ENCODE measurements around the gene AEBP1.

AEBP1 gene

GRCh38 chr7:44112231-44112996, 8.3 kb downstream of the AEBP1 start:
- no peak for DNase-seq (ENCODE audit: low read depth)
- no peak for TF ChIP-seq CTCF (conservative IDR thresholded peaks at IDR 0.05; ENCODE audit: low read depth, low read length)
- no peak overlapping the region for H3K4me3 ChIP-seq (ENCODE audit: low read length)

GRCh38 chr7:44112997-44113763, 9.0 kb downstream of the AEBP1 start:
- no peak for TF ChIP-seq CTCF (conservative IDR thresholded peaks at IDR 0.05; ENCODE audit: low read depth, low read length)
- no peak overlapping the region for H3K4me3 ChIP-seq (ENCODE audit: low read length)
- DNase-seq (ENCODE audit: low read depth), result no peak

GRCh38 chr7:44113764-44114354, 9.7 kb downstream of the AEBP1 start:
- TF ChIP-seq CTCF (conservative IDR thresholded peaks at IDR 0.05; ENCODE audit: low read depth, low read length), result no peak
- H3K4me3 ChIP-seq (ENCODE audit: low read length), result no peak overlapping the region

GRCh38 chr7:44114586-44115310, 10.6 kb downstream of the AEBP1 start:
- no peak for TF ChIP-seq CTCF (conservative IDR thresholded peaks at IDR 0.05; ENCODE audit: low read depth, low read length)
- DNase-seq (ENCODE audit: low read depth), result no peak
- H3K4me3 ChIP-seq (ENCODE audit: low read length), result no peak overlapping the region

More at GRCh38 chr7:44113764-44114354, 9.7 kb downstream of the AEBP1 start:
- DNase-seq (ENCODE audit: low read depth), result no peak

GRCh38 chr7:44116087-44116788, 12.1 kb downstream of the AEBP1 start:
- DNase-seq (ENCODE audit: low read depth), result no peak
- no peak for TF ChIP-seq CTCF (conservative IDR thresholded peaks at IDR 0.05; ENCODE audit: low read depth, low read length)
- H3K4me3 ChIP-seq (ENCODE audit: low read length), result no peak overlapping the region
